Fibroblast of peridontal ligament (primary cell): Measurements from ENCODE around the gene TMIGD3.

Experiments used
- DNase-seq: peaks from one replicate; pipeline ENCODE4 v3.0.0-alpha.2; 2010; ENCODE audit errors: extremely low read depth

TMIGD3 gene

DNA sequence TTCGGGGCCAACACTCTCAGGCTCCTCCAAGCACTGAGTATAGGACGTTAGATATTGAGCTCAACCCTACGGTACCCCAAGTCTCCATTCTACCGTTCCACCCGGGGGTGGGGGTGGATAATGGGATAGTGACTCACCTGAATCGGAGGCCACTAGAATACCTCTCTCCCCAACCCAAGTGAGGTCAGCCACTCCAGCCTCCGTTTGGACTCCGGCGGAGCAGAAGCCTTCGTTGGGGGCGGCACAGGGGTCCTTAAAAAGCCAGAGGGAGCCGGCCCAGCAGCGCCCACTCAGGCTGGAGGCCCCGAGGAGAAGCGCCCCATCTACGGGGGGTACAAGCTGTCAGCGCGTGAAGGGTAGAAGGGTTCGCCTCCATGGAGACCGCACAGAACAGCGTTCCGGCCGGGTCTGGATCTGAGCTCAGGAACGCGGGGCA lies 54.9 kb downstream of the TMIGD3 start:
- DNase-seq = no peak

GRCh38 chr1:111446967-111447892 lies 56.2 kb downstream of the TMIGD3 start:
- no peak for DNase-seq

GRCh38 chr1:111446546-111446945 lies 56.9 kb downstream of the TMIGD3 start:
- DNase-seq = no peak

GRCh38 chr1:111444031-111444430 lies 59.4 kb downstream of the TMIGD3 start:
- DNase-seq = no peak

GRCh38 chr1:111442457-111442856 lies 61.0 kb downstream of the TMIGD3 start:
- DNase-seq = no peak

DNA sequence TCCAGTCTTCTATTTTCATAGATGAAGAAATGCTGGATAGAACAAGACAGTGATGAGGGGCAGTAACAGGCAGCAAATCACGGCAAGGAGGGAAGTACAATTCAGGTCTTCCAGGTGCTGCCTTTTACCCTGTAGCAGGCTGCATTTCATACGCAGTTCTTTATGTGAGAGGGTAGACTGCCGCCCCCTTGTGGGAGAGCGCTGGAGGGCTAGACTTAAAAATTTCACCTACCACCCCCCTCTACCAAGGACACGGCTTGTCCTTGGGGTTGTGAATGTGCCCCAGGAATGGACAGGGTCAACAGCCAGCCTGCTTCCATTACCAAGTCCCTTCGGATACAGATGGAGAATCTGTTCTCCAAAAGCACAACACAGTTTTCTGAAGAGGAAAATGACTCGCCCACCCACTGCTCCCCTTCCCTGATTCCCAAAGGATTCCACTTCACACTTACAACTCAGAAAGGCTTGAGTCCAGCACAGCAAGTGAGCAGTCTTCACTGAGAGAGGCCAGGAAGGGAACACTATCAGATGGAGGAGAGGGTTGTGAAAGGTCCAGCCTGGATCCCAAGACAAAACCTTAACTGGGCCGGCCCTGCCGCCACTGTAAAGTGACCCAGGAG lies 61.8 kb downstream of the TMIGD3 start:
- DNase-seq = no peak

DNA sequence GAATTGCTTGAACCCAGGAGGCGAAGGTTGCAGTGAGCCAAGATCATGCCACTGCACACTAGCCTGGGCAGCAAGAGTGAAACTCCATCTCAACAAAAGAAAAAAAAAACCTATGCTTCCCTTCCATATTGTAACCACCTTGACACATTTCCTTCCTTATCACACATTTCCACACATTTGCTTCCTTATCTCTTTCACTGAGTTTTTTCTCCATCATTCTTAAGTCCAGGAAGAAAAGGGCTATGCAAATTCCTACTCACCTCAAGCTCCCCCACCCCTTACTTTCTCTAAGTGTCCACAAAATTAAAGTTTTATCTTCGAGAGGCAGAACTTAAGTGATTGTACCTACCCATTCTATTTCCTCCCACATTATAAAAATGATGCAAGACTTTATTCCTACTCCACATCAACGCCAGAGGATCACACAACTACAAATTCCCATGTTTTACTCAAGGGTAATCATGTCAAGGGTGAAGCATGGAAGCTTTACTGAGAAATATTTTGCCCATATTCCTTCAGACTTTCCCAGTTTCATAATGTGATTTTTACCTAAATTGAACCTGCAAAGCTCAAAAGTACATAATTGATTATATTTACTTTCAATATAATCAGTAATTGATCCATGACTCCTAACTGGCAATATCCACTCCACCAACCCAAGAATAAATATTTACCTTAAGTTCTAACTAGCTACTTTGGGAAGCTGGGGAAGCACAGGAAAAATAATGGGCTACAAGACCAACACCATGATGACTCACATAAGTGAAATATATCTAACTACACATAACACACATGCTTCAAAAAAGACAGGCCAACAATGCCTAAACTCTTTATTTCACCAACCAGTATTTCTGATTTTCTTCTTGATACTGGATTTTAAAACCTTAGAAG lies 63.7 kb downstream of the TMIGD3 start:
- DNase-seq = no peak

DNA sequence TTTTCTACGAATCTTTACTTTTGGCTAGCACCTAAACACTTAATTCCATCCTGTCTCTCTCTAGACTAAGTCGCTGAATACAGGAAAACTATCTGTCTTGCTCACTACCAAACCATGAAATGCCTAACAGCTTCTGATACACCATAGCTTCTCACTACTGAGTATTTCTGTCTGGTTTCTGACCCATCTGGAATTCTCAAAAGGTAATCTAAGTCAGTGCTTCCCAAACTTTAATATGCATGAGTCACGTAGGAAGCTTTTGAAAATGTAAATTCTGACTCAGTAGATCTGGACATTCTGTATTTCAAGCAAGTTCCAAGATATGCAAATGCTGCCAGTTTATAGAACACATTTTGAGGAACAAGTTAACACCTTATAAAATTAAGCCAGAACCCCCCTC lies 66.7 kb downstream of the TMIGD3 start:
- peak; percentile 54 for DNase-seq
